ENCODE results near the gene SLC30A3.

DNA sequence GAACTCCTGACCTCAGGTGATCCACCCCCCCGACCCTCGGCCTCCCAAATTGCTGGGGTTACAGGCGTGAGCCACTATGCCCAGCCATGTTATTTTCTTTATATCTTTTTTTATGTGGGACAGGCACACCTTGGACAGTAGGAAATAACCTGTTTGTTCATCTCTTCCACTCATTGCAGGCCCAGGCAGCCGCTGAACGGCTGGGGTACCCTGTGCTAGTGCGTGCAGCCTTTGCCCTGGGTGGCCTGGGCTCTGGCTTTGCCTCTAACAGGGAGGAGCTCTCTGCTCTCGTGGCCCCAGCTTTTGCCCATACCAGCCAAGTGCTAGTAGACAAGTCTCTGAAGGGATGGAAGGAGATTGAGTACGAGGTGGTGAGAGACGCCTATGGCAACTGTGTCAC, 37.3 kb downstream of the SLC30A3 start:
- TF ChIP-seq, protein P1, sequence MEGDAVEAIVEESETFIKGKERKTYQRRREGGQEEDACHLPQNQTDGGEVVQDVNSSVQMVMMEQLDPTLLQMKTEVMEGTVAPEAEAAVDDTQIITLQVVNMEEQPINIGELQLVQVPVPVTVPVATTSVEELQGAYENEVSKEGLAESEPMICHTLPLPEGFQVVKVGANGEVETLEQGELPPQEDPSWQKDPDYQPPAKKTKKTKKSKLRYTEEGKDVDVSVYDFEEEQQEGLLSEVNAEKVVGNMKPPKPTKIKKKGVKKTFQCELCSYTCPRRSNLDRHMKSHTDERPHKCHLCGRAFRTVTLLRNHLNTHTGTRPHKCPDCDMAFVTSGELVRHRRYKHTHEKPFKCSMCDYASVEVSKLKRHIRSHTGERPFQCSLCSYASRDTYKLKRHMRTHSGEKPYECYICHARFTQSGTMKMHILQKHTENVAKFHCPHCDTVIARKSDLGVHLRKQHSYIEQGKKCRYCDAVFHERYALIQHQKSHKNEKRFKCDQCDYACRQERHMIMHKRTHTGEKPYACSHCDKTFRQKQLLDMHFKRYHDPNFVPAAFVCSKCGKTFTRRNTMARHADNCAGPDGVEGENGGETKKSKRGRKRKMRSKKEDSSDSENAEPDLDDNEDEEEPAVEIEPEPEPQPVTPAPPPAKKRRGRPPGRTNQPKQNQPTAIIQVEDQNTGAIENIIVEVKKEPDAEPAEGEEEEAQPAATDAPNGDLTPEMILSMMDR (IDR thresholded peaks at IDR 0.05) = no peak
- no peak for TF ChIP-seq POLR2A (IDR thresholded peaks at IDR 0.05)

All from right lobe of liver (tissue), 4 donors.